IPS-20b (cell line): Measurements from ENCODE around the gene NUPR2.
"Not testable (repeated sequence)": the region's sequence is repeated elsewhere in the genome, so short reads cannot be mapped to it uniquely, and the experiment has no call there.

Experiments
- H3K27ac ChIP-seq: one replicate; pipeline ENCODE4 v1.5.1; 2013; ENCODE audit warnings: low read length
- H3K27me3 ChIP-seq: 2 replicates; pipeline ENCODE4 v1.6.1; 2013; ENCODE audit warnings: mild to moderate bottlenecking, low read length, inconsistent platforms; ENCODE audit not compliant: insufficient read depth
- H3K36me3 ChIP-seq: 2 replicates; pipeline ENCODE4 v1.6.1; 2013; ENCODE audit warnings: low read depth, mild to moderate bottlenecking, inconsistent platforms, low read length, moderate library complexity; ENCODE audit not compliant: insufficient read depth
- H3K4me1 ChIP-seq: 2 replicates; pipeline ENCODE4 v1.6.1; 2013; ENCODE audit warnings: mild to moderate bottlenecking, control low read depth, inconsistent platforms, low read length, moderate library complexity; ENCODE audit not compliant: insufficient read depth
- H3K4me3 ChIP-seq: 2 replicates; pipeline ENCODE4 v1.5.1; 2013; ENCODE audit warnings: mild to moderate bottlenecking, low read length, inconsistent platforms
- H3K9ac ChIP-seq: 2 replicates; pipeline ENCODE4 v1.6.1; 2013; ENCODE audit warnings: low read depth, mild to moderate bottlenecking, inconsistent platforms, low read length, moderate library complexity
- H3K9me3 ChIP-seq: 2 replicates; pipeline ENCODE4 v1.6.1; 2013; ENCODE audit warnings: mild to moderate bottlenecking, low read depth, low read length, inconsistent platforms; ENCODE audit not compliant: insufficient read depth

The NUPR2 gene

DNA sequence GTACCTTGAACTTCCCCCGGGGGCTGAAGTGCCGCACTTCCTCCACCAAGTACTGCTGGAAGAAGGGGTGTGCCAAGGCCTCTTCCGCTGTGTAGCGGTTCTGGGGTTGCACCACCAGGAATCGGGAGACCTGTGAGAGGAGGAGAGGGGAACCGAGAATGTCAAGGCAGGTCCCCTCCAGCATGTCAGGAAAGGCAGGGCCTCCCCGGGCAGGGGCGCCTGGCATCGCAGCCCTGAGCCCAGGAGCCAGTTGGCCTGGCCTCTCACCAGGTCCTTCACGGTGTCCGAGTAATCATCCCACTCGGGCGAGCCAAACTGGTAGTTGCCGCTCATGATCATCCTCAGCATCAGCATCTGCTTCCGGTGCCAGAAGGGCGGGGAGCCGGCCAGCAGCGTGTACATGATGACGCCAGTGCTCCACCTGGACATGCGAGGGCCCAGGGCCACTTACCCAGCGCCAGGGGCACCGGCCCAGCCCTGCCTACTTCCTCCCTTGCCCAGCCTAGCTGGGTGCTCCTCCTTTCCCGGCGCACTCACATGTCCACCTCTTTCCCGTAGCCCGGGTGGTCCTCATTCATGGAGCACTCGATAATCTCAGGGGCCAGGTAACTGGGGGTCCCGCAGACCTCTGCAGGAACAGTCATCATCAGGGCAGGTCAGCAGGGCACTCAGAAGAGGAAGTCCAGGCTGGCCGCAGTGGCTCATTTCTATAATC is 34.4 kb downstream of the NUPR2 start:
- H3K9ac ChIP-seq, result no peak overlapping the region
- H3K9me3 ChIP-seq, result no peaks in the 10 kb centered on the region
- no peak overlapping the region for H3K27ac ChIP-seq
- H3K4me1 ChIP-seq, result no peaks in the 10 kb centered on the region
- H3K27me3 ChIP-seq, result no peaks in the 10 kb centered on the region
- H3K4me3 ChIP-seq, result no peak overlapping the region
- H3K36me3 ChIP-seq, result peaks cover 26% of the 10 kb centered on the region

DNA sequence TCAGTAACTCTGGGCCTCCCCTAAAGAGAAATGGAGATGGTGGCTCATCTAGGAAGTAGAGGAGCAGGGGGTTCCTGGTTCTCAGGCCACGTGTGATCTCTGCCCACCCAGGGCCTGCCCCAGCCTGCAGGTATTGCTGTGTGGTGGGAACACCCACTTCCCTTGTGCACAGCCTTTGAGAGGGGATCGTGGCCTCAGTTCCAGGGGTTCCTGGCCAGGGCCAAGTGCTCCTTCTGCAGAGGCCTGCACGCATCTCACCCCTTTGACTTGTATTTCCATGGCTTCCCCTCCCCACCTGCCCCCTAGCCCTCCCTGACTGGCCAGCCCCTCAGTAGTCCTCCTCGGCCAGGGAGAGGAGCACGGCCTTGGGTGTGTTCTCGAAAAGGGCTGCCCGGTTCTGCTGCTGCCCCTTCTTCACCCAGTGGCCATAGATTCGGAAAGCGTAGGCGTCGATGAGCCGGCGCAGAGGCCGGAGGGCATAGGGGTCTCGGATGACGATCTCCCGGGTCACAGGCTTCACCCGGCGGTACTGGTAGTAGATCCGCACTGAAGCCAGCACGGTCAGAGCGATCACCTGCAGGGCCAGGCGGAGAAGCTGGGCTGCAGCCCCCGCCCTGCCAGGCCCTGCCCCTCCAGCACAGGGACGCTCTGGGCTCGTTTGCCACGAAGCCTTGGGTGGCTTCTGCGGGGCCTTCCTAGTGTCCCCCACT is 35.3 kb downstream of the NUPR2 start:
- peaks cover 31% of the 10 kb centered on the region for H3K36me3 ChIP-seq
- not testable (repeated sequence) for H3K27ac ChIP-seq, H3K9me3 ChIP-seq, H3K4me1 ChIP-seq, H3K4me3 ChIP-seq, H3K9ac ChIP-seq, H3K27me3 ChIP-seq

DNA sequence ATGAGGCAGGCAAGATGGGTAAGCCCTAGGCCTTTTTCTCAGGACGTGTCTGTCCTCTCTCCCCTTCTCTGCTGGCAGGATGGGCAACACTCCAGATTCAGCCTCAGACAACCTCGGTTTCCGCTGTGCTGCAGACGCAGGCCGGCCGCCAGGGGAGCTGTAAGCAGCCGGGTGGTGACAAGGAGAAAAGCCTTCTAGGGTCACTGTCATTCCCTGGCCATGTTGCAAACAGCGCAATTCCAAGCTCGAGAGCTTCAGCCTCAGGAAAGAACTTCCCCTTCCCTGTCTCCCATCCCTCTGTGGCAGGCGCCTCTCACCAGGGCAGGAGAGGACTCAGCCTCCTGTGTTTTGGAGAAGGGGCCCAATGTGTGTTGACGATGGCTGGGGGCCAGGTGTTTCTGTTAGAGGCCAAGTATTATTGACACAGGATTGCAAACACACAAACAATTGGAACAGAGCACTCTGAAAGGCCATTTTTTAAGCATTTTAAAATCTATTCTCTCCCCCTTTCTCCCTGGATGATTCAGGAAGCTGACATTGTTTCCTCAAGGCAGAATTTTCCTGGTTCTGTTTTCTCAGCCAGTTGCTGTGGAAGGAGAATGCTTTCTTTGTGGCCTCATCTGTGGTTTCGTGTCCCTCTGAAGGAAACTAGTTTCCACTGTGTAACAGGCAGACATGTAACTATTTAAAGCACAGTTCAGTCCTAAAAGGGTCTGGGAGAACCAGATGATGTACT is 36.6 kb downstream of the NUPR2 start:
- no peaks in the 10 kb centered on the region for H3K9me3 ChIP-seq
- no peak overlapping the region for H3K9ac ChIP-seq
- H3K27ac ChIP-seq, result no peak overlapping the region
- no peaks in the 10 kb centered on the region for H3K4me1 ChIP-seq
- no peaks in the 10 kb centered on the region for H3K27me3 ChIP-seq
- H3K4me3 ChIP-seq, result no peak overlapping the region
- peaks cover 34% of the 10 kb centered on the region for H3K36me3 ChIP-seq

DNA sequence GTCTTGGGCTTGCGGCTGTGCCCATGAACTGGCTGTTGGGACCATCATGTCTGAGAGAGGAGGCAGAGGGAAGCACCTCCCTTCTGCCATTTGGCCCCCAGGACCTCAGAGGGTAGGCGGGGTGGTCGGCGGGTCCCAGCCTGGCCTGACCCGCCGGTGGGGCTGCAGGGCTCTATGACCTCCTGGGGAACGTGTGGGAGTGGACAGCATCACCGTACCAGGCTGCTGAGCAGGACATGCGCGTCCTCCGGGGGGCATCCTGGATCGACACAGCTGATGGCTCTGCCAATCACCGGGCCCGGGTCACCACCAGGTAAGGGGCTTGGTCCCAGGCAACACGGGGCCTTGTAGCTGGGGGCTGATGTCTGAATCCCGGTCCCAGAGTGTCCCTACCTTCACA is 38.0 kb downstream of the NUPR2 start:
- Histone ChIP-seq H3K36me3 (peaks cover 37% of the 10 kb centered on the region), H3K27me3 (no peaks in the 10 kb centered on the region), H3K27ac (no peak overlapping the region), H3K4me3 (no peak overlapping the region), H3K4me1 (no peaks in the 10 kb centered on the region), H3K9ac (no peak overlapping the region), H3K9me3 (no peaks in the 10 kb centered on the region)

DNA sequence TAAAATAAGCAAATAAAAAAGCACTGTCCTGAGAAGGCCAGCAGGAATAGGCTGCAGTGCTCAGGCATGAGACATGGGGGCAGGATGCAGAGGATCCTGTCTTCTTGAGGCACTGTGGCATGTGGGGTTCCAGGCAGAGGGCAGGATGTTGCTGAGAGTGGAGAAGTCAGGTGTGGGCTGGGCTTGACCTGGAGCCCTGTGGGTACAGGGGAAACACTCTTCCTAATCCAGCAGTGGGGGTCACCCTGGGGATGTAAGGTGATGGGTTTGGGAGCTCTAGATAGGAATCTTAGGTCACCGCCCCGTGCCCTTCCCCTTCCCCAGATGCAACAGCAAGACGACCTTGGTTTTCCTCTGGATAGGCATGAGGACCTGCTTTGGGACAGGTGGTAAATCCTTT is 38.5 kb downstream of the NUPR2 start:
- Histone ChIP-seq H3K27ac (no peak overlapping the region), H3K36me3 (peaks cover 42% of the 10 kb centered on the region), H3K9ac (no peak overlapping the region)

DNA sequence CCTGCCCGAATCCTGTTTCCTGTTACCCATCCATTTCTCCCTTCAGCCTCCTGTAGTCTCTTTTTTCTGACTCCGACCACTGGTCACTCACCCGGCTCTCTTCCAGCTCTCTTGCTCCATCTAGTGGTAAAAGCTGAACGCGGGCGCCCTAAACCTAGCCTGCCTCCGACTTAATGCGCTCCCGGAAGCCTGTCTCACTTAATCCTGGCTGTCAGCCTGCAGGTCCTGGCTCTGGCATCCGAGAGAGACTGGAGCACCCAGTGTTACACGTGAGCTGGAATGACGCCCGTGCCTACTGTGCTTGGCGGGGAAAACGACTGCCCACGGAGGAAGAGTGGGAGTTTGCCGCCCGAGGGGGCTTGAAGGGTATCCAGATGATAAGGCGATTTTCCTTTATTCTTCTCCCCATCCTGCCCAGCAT is 41.8 kb downstream of the NUPR2 start:
- Histone ChIP-seq H3K27ac (no peak overlapping the region), H3K9ac (no peak overlapping the region), H3K36me3 (peaks cover 55% of the 10 kb centered on the region), H3K4me1 (no peaks in the 10 kb centered on the region), H3K27me3 (no peaks in the 10 kb centered on the region), H3K9me3 (no peaks in the 10 kb centered on the region), H3K4me3 (no peak overlapping the region)

More for the DNA sequence above, 38.5 kb downstream of the NUPR2 start:
- no peaks in the 10 kb centered on the region for H3K9me3 ChIP-seq
- H3K4me1 ChIP-seq, result no peaks in the 10 kb centered on the region
- H3K4me3 ChIP-seq, result no peak overlapping the region
- no peaks in the 10 kb centered on the region for H3K27me3 ChIP-seq

DNA sequence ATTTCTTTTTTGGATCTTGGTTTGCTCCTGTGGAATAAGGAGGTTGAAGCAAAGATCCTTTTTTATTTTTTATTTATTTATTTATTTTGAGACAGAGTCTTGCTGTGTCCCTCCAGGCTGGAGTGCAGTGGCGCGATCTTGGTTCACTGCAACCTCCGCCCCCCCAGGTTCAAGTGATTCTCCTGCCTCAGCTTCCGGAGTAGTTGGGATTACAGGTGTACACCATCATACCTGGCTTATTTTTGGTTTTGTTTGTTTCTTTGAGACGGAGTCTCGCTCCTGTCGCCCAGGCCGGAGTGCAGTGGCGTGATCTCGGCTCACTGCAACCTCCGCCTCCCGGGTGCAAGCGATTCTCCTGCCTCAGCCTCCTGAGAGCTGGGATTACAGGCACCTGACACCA is 49.8 kb downstream of the NUPR2 start:
- H3K27ac ChIP-seq, H3K4me1 ChIP-seq, H3K27me3 ChIP-seq, H3K9me3 ChIP-seq, H3K9ac ChIP-seq, H3K4me3 ChIP-seq: not testable (repeated sequence)
- peaks cover 58% of the 10 kb centered on the region for H3K36me3 ChIP-seq
